Measurements from ENCODE around the gene HHIPL1.

DNA sequence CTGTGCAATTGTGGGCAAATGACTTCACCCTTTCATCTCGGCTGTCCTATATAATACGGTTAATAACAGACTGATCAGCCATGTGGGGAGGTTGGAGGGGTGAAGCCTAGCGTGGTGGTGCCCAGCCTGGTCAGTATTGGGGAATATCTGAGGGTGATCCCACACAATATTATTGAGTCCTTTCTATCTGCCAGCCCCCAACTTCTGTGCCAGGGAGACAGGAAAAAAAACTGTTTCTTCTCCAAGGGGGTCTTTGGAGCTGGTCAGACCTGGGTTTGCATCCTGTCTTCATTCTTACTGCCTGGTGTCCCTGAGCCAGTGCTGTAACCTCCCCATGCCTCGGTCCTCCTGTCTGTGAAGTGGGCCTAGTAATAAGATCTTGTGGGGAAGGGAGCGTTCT is 45.7 kb downstream of the HHIPL1 start:
- TF ChIP-seq CTCF (IDR thresholded peaks at IDR 0.05 in 4 of 5, conservative IDR thresholded peaks at IDR 0.05 in 1 of 5), result no peak
- TF ChIP-seq POLR2A (IDR thresholded peaks at IDR 0.05), result no peak
